Heart left ventricle (tissue), 13 donors: ENCODE measurements around the gene DBX2.

Experiments used
- POLR2A ChIP-seq, 2 donors: fragments of 450-650 bp; IDR thresholded peaks; one replicate each; pipeline ENCODE4 v1.6.1; 2017; ENCODE audit warnings: antibody characterized with exemption in 2 of 2, mild to moderate bottlenecking in 2 of 2, moderate library complexity in 2 of 2
- TF ChIP-seq, protein P1 (sequence below), 12 donors: fragments of 200-600 bp; sonication (generic) in 4 of 12; IDR thresholded peaks; one replicate each; pipeline versions ENCODE4 v1.5.0 to v1.8.0; 2018 to 2022; ENCODE audit warnings: antibody characterized with exemption in 12 of 12, mild to moderate bottlenecking in 5 of 12
- donor health status: ischemic (EF 13 %, LVEDD 7.1; RV severe dilation, severe dysfunction).
- donor health status: DM: no; HTN: yes; CAD: no.
- donor health status: DM: no; HTN: no; CAD: no.
- donor health status: ischemic (EF 25% LVEDD 6.9; RV normal size, moderate dysfunction).
- donor health status: ischemic (EF 25% LVEDD 5.7; RV mildly dilated, moderate dysfunction).
- donor health status: ischemic (EF 35%, LVEDD 5.7; RV mildly dilated, moderate dysfunction).
- donor health status: nonischemic (EF 11% LVEDD 7.7; RV severe dilation, severe dysfunction).
- donor health status: DM: yes; HTN: yes; CAD: no.
- donor health status: PGD.
- donor health status: ischemic (EF 29% LVEDD 5.4; RV normal size, mild dysfunction).
- donor health status: nonischemic (EF 23%, LVEDD 6.1; RV moderate dilation, normal function).

DNA sequence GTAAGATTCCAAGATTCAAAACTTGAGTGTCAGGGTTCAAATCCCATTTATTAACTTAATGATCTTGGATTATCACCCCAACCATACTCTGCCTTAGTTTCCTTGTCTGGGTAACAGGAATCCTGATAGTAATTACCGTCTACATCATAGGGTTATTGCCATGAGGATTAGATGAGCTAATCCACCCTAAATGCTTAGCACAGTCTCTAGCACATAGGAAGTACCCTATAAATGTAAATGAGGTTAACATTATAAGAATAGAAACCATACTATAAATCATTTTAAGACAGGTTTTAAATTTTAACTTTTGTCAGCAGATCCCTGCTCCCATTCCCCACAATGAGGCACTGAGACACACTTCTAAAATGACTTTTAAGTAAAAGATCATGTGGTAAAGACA lies 36.5 kb downstream of the DBX2 start:
- TF ChIP-seq, protein P1, sequence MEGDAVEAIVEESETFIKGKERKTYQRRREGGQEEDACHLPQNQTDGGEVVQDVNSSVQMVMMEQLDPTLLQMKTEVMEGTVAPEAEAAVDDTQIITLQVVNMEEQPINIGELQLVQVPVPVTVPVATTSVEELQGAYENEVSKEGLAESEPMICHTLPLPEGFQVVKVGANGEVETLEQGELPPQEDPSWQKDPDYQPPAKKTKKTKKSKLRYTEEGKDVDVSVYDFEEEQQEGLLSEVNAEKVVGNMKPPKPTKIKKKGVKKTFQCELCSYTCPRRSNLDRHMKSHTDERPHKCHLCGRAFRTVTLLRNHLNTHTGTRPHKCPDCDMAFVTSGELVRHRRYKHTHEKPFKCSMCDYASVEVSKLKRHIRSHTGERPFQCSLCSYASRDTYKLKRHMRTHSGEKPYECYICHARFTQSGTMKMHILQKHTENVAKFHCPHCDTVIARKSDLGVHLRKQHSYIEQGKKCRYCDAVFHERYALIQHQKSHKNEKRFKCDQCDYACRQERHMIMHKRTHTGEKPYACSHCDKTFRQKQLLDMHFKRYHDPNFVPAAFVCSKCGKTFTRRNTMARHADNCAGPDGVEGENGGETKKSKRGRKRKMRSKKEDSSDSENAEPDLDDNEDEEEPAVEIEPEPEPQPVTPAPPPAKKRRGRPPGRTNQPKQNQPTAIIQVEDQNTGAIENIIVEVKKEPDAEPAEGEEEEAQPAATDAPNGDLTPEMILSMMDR (IDR thresholded peaks at IDR 0.05): no peak
- TF ChIP-seq POLR2A (IDR thresholded peaks at IDR 0.05): no peak
